Endothelial cell of umbilical vein (primary cell): ENCODE measurements around the gene MUC7. TPM values are rescaled to one million over a fixed set of nuclear protein-coding genes. Genes with fewer than 3 reads are reported as not detected.

Source experiments
- BruUV-seq: library from RNA; stranded (reverse); fragments of 400-500 nt; replicated peaks from 2 replicates; lab custom pipeline; 2021; lab: Mats Ljungman, UMichigan
- CTCF ChIA-PET: fragments of 300-600, 350-600 bp; sonication (Branson Sonifier 250); formaldehyde crosslinking; loops from one replicate; lab custom pipeline; 2021; ENCODE audit warnings: antibody characterized with exemption, inconsistent platforms; lab: Charles Lee
- POLR2A ChIA-PET: fragments of 300-600, 350-600 bp; sonication (Branson Sonifier 250); formaldehyde crosslinking; loops from one replicate; lab custom pipeline; 2021; ENCODE audit warnings: antibody characterized with exemption, inconsistent platforms; lab: Charles Lee
- DNase-seq: peaks from one replicate; pipeline ENCODE4 v3.0.0-alpha.2; 2011; ENCODE audit warnings: low read depth, low spot score
- FAIRE-seq: peaks from 2 replicates; lab custom pipeline; 2011; peaks lifted over from hg19 to GRCh38; lab: Jason Lieb, UNC
- H2AFZ ChIP-seq: 2 replicates; pipeline ENCODE4 v1.6.0; 2012; ENCODE audit warnings: low read depth, low read length, control low read depth, inconsistent platforms
- H3K27ac ChIP-seq: 2 replicates; pipeline ENCODE4 v1.5.1; 2011; ENCODE audit warnings: low read depth, mild to moderate bottlenecking, control low read depth, low read length, moderate library complexity; ENCODE audit not compliant: insufficient read depth
- H3K27me3 ChIP-seq, 2 experiments: 2 replicates each; pipeline versions ENCODE4 v1.6.0 to v1.6.1; 2011; ENCODE audit warnings: low read length in 2 of 2, mixed read lengths in 1 of 2; ENCODE audit not compliant: control insufficient read depth in 2 of 2, insufficient read depth in 2 of 2
- H3K36me3 ChIP-seq, 2 experiments: 2 replicates in 1 of 2; 3 replicates in 1 of 2; pipeline ENCODE4 v1.5.1; 2011; ENCODE audit warnings: low read length in 2 of 2, mild to moderate bottlenecking in 1 of 2, moderate library complexity in 1 of 2; ENCODE audit not compliant: control insufficient read depth in 2 of 2, insufficient read depth in 2 of 2; ENCODE audit errors: extremely low read depth in 1 of 2
- H3K4me1 ChIP-seq: 3 replicates; pipeline ENCODE4 v1.5.1; 2011; ENCODE audit warnings: mild to moderate bottlenecking, low read length; ENCODE audit not compliant: control insufficient read depth, insufficient read depth; ENCODE audit errors: extremely low read depth
- H3K4me2 ChIP-seq: 2 replicates; pipeline ENCODE4 v1.6.1; 2011; ENCODE audit warnings: low read length, control low read depth, mixed read lengths; ENCODE audit not compliant: insufficient read depth
- H3K4me3 ChIP-seq, 3 experiments: fragments of 200-600 bp in 1 of 3; sonication (generic), shearing (Covaris generic) in 1 of 3; replicated peaks in 1 of 3; 2 replicates each; pipeline ENCODE4 v1.5.1; 2011 to 2016; ENCODE audit warnings: control low read depth in 3 of 3, low read length in 3 of 3, mild to moderate bottlenecking in 2 of 3, inconsistent platforms in 1 of 3, low read depth in 1 of 3, moderate library complexity in 1 of 3; ENCODE audit not compliant: insufficient read depth in 1 of 3
- H3K79me2 ChIP-seq: 2 replicates; pipeline ENCODE4 v1.6.0; 2012; ENCODE audit warnings: low read length, inconsistent platforms; ENCODE audit not compliant: control insufficient read depth, insufficient read depth
- H3K9ac ChIP-seq: replicated peaks from 2 replicates; pipeline ENCODE3; 2011; ENCODE audit warnings: low read length, control low read depth; ENCODE audit not compliant: insufficient read depth; ENCODE audit errors: extremely low read depth
- H3K9me1 ChIP-seq: replicated peaks from 3 replicates; pipeline ENCODE4 v1.6.0; 2011; ENCODE audit warnings: mild to moderate bottlenecking, low read length; ENCODE audit not compliant: control insufficient read depth, insufficient read depth; ENCODE audit errors: extremely low read depth
- H3K9me3 ChIP-seq: replicated peaks from 2 replicates; pipeline ENCODE4 v1.5.1; 2012; ENCODE audit warnings: low read length, inconsistent platforms; ENCODE audit not compliant: control insufficient read depth, insufficient read depth
- H4K20me1 ChIP-seq: replicated peaks from 2 replicates; pipeline ENCODE3; 2011; ENCODE audit warnings: mild to moderate bottlenecking, low read length; ENCODE audit not compliant: control insufficient read depth, insufficient read depth; ENCODE audit errors: extremely low read depth
- EZH2 ChIP-seq: IDR thresholded peaks from 2 replicates; pipeline ENCODE4 v1.6.1; 2012; ENCODE audit warnings: borderline replicate concordance, low read depth, mild to moderate bottlenecking, moderate library complexity, low read length, inconsistent platforms; ENCODE audit not compliant: severe bottlenecking
- FOS ChIP-seq: IDR thresholded peaks from 2 replicates; pipeline ENCODE4 v1.6.1; 2011; ENCODE audit warnings: mild to moderate bottlenecking, low read length, moderate library complexity, borderline replicate concordance; ENCODE audit not compliant: insufficient read depth
- GATA2 ChIP-seq: IDR thresholded peaks from 2 replicates; pipeline ENCODE4 v1.7.0; 2011; ENCODE audit warnings: low read depth, mild to moderate bottlenecking, moderate library complexity, mixed read lengths, low read length; ENCODE audit not compliant: insufficient read length, insufficient read depth
- JUN ChIP-seq: IDR thresholded peaks from 2 replicates; pipeline ENCODE4 v1.6.1; 2011; ENCODE audit warnings: borderline replicate concordance, low read depth; ENCODE audit not compliant: insufficient read length, insufficient read depth
- MYC ChIP-seq: IDR thresholded peaks from one replicate; pipeline ENCODE4 v1.6.1; 2011; ENCODE audit warnings: mild to moderate bottlenecking, low read depth, low read length
- POLR2AphosphoS5 ChIP-seq: IDR thresholded peaks from 2 replicates; pipeline ENCODE4 v1.6.1; 2012; ENCODE audit warnings: low read depth, mild to moderate bottlenecking, control low read depth, low read length, moderate library complexity; ENCODE audit not compliant: insufficient read depth
- dilution Hi-C: fragments of 300-500 bp; cut with MboI; formaldehyde crosslinking; loops from one replicate; pipeline ENCODE4 v1.15.0; 2019; ENCODE audit warnings: low sequenced_read_pairs; ENCODE audit not compliant: extremely low pct_ligation_motif_present
- intact Hi-C: fragments of 100-400 bp; cut with micrococcal nuclease; formaldehyde crosslinking; loops from one replicate; pipeline ENCODE4 v1.10.0; 2022
- polyA plus RNA-seq, 4 experiments: library from polyadenylated mRNA; depleted of rRNA in 3 of 4; stranded (reverse) in 3 of 4; unstranded in 1 of 4; fragments of >200 nt; gene quantifications; 2 replicates each; pipeline versions ENCODE4 v1.2.1 to v1.2.3, GENCODE V29; 2011 to 2012; ENCODE audit warnings: missing spikeins in 1 of 4
- total RNA-seq: library from RNA; stranded (reverse); gene quantifications from 2 replicates; pipeline ENCODE4 v1.2.3, GENCODE V29; 2021
- TF ChIP-seq, protein P1 (sequence below): IDR thresholded peaks from 2 replicates; pipeline ENCODE4 v1.6.1; 2011; ENCODE audit not compliant: insufficient read depth, insufficient read length
- TF ChIP-seq, protein P2 (sequence below), 2 donors: IDR thresholded peaks; 1 replicate in 1 of 2; 2 replicates in 1 of 2; pipeline ENCODE4 v1.5.1; 2011; ENCODE audit warnings: low read length in 2 of 2, mild to moderate bottlenecking in 2 of 2, moderate library complexity in 2 of 2, control low read depth in 1 of 2, inconsistent platforms in 1 of 2, low read depth in 1 of 2; ENCODE audit not compliant: insufficient read depth in 1 of 2; ENCODE audit errors: extremely low read depth in 1 of 2

MUC7 gene
- total and polyA plus RNA-seq, 2 donors (not counting 3 experiments of a cell fraction or from before 2014, with no cell fraction given) = not detected

DNA sequence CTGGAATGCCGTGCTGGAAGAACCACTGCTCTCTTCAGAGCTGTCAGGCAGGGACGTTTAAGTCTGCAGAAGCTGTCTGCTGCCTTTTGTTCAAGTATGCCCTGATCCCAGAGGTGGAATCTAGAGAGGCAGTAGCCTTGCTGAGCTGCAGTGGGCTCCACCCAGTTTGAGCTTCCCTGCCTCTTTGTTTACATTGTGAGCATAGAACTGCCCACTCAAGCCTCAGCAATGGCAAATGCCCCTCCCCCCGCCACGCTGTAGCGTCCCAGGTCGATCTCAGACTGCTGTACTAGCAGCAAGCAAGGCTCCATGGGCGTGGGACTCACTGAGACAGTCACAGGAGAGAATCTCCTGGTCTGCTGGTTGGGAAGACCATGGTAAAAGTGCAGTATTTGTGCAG, 34.8 kb upstream of the MUC7 start:
- no peak for DNase-seq
- H2AFZ ChIP-seq = no peak overlapping the region

More for the DNA sequence above, 34.8 kb upstream of the MUC7 start:
- CTCF ChIA-PET = no interaction called here
- H3K79me2 ChIP-seq = no peaks in the 10 kb centered on the region
- H3K4me1 ChIP-seq = no peaks in the 10 kb centered on the region
- BruUV-seq = no TSS peak
- H3K9ac ChIP-seq = no peak overlapping the region
- FAIRE-seq = no peak
- no peaks in the 10 kb centered on the region for H3K9me1 ChIP-seq
- POLR2A ChIA-PET = no interaction called here
- no peaks in the 10 kb centered on the region for H4K20me1 ChIP-seq
- intact Hi-C loops (no loop called here), dilution Hi-C loops (no loop called here)
- no peaks in the 10 kb centered on the region for H3K27me3 ChIP-seq
- TF ChIP-seq POLR2AphosphoS5 (no peak), MYC (no peak), JUN (no peak), GATA2 (no peak), EZH2 (no peak), FOS (no peak)
- TF ChIP-seq, protein P1, sequence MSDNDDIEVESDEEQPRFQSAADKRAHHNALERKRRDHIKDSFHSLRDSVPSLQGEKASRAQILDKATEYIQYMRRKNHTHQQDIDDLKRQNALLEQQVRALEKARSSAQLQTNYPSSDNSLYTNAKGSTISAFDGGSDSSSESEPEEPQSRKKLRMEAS = no peak
- TF ChIP-seq, protein P2, sequence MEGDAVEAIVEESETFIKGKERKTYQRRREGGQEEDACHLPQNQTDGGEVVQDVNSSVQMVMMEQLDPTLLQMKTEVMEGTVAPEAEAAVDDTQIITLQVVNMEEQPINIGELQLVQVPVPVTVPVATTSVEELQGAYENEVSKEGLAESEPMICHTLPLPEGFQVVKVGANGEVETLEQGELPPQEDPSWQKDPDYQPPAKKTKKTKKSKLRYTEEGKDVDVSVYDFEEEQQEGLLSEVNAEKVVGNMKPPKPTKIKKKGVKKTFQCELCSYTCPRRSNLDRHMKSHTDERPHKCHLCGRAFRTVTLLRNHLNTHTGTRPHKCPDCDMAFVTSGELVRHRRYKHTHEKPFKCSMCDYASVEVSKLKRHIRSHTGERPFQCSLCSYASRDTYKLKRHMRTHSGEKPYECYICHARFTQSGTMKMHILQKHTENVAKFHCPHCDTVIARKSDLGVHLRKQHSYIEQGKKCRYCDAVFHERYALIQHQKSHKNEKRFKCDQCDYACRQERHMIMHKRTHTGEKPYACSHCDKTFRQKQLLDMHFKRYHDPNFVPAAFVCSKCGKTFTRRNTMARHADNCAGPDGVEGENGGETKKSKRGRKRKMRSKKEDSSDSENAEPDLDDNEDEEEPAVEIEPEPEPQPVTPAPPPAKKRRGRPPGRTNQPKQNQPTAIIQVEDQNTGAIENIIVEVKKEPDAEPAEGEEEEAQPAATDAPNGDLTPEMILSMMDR (IDR thresholded peaks at IDR 0.05; ENCODE audit: extremely low read depth in 1 of 2, insufficient read depth in 1 of 2, low read depth in 1 of 2, low read length in 2 of 2) = no peak
- no peak overlapping the region for H3K27ac ChIP-seq
- H3K36me3 ChIP-seq = no peaks in the 10 kb centered on the region
- no peak overlapping the region for H3K4me3 ChIP-seq
- H3K9me3 ChIP-seq = no peaks in the 10 kb centered on the region
- no peak overlapping the region for H3K4me2 ChIP-seq
